Neural cell (in vitro differentiated cells): ENCODE data around the gene DROSHA. TPM values are rescaled to one million over a fixed set of nuclear protein-coding genes. Genes with fewer than 3 reads are reported as not detected.

Experiments
- H2AFZ ChIP-seq: fragments of 200-600, 300-800 bp; sonication (generic), shearing (Covaris generic); 2 replicates; pipeline ENCODE4 v1.6.0; 2014; ENCODE audit warnings: low read depth, mild to moderate bottlenecking, antibody characterized with exemption, low read length, moderate library complexity
- H3F3A ChIP-seq: fragments of 200-600 bp; shearing (Covaris generic); 2 replicates; pipeline ENCODE4 v1.6.1; 2016; ENCODE audit warnings: mild to moderate bottlenecking, moderate library complexity, mixed read lengths, antibody characterized with exemption, low read length; ENCODE audit not compliant: insufficient read depth, poor library complexity, severe bottlenecking
- H3K27ac ChIP-seq: fragments of 200-600, 300-800 bp; sonication (generic), shearing (Covaris generic); 2 replicates; pipeline ENCODE4 v1.5.1; 2014; ENCODE audit warnings: mild to moderate bottlenecking, low read length, moderate library complexity
- H3K27me3 ChIP-seq: fragments of 300-800, 200-600 bp; sonication (generic), shearing (Covaris generic); 2 replicates; pipeline ENCODE4 v1.6.0; 2014; ENCODE audit warnings: mild to moderate bottlenecking, low read depth, low read length, moderate library complexity; ENCODE audit not compliant: insufficient read depth
- H3K36me3 ChIP-seq: fragments of 300-800, 200-600 bp; sonication (generic), shearing (Covaris generic); 2 replicates; pipeline ENCODE4 v1.5.1; 2014; ENCODE audit warnings: mild to moderate bottlenecking, antibody characterized with exemption, low read length, moderate library complexity; ENCODE audit not compliant: insufficient read depth
- H3K4me2 ChIP-seq: fragments of 300-800, 200-600 bp; sonication (generic), shearing (Covaris generic); 2 replicates; pipeline ENCODE4 v1.6.0; 2014; ENCODE audit warnings: mild to moderate bottlenecking, low read length
- H3K4me3 ChIP-seq: fragments of 300-800, 200-600 bp; sonication (generic), shearing (Covaris generic); 2 replicates; pipeline ENCODE4 v1.5.1; 2014; ENCODE audit warnings: mild to moderate bottlenecking, low read length, moderate library complexity
- H3K79me2 ChIP-seq: fragments of 200-600 bp; shearing (Covaris generic); replicated peaks from 2 replicates; pipeline ENCODE4 v1.6.0; 2014; ENCODE audit warnings: mild to moderate bottlenecking, low read length, moderate library complexity; ENCODE audit not compliant: insufficient read depth
- H3K9ac ChIP-seq: fragments of 300-800, 200-600 bp; sonication (generic), shearing (Covaris generic); 2 replicates; pipeline ENCODE4 v1.6.1; 2016; ENCODE audit warnings: mild to moderate bottlenecking, low read length, mixed read lengths
- H3K9me2 ChIP-seq: fragments of 200-600 bp; shearing (Covaris generic); 2 replicates; pipeline ENCODE4 v1.6.1; 2016; ENCODE audit warnings: mild to moderate bottlenecking, low read length, mixed read lengths; ENCODE audit not compliant: insufficient read depth
- H3K9me3 ChIP-seq: fragments of 200-600, 300-800 bp; sonication (generic), shearing (Covaris generic); 2 replicates; pipeline ENCODE4 v1.6.1; 2016; ENCODE audit warnings: mild to moderate bottlenecking, mixed run types, low read length, moderate library complexity, mixed read lengths
- H4K20me1 ChIP-seq: fragments of 200-600 bp; shearing (Covaris generic); 2 replicates; pipeline ENCODE4 v1.6.1; 2016; ENCODE audit warnings: mild to moderate bottlenecking, mixed run types; ENCODE audit not compliant: insufficient read depth
- EP300 ChIP-seq: fragments of 450-650 bp; conservative IDR thresholded peaks from 2 replicates; pipeline ENCODE4 v1.6.1; 2014; ENCODE audit warnings: antibody characterized with exemption, mild to moderate bottlenecking, moderate library complexity; ENCODE audit not compliant: poor library complexity, severe bottlenecking
- EZH2 ChIP-seq: fragments of 200-600, 300-800 bp; shearing (Covaris generic), sonication (generic); IDR thresholded peaks from 2 replicates; pipeline ENCODE4 v1.6.1; 2014; ENCODE audit warnings: antibody characterized with exemption, low read length, borderline replicate concordance, mild to moderate bottlenecking; ENCODE audit not compliant: insufficient read depth, poor library complexity, severe bottlenecking
- MXI1 ChIP-seq: fragments of 450-650 bp; conservative IDR thresholded peaks from 2 replicates; pipeline ENCODE4 v1.6.1; 2014; ENCODE audit warnings: antibody characterized with exemption, mild to moderate bottlenecking; ENCODE audit not compliant: poor library complexity, severe bottlenecking
- POLR2AphosphoS5 ChIP-seq: IDR thresholded peaks from 2 replicates; pipeline ENCODE4 v1.6.1; 2012
- RAD21 ChIP-seq: fragments of 450-650 bp; conservative IDR thresholded peaks from 2 replicates; pipeline ENCODE4 v1.6.1; 2014; ENCODE audit warnings: antibody characterized with exemption, mild to moderate bottlenecking, moderate library complexity
- SMC3 ChIP-seq: fragments of 450-650 bp; conservative IDR thresholded peaks from 2 replicates; pipeline ENCODE4 v1.6.1; 2014; ENCODE audit warnings: antibody characterized with exemption, mild to moderate bottlenecking, moderate library complexity; ENCODE audit not compliant: poor library complexity
- TAF1 ChIP-seq: IDR thresholded peaks from 2 replicates; pipeline ENCODE4 v1.6.1; 2012; ENCODE audit warnings: low read depth
- polyA plus RNA-seq: library from polyadenylated mRNA; depleted of rRNA; stranded (reverse); fragments of >200 nt; gene quantifications from 2 replicates; pipeline ENCODE4 v1.2.3, GENCODE V29; 2014
- TF ChIP-seq, protein P1 (sequence below): fragments of 450-650 bp; IDR thresholded peaks from 2 replicates; pipeline ENCODE4 v1.5.1; 2014; ENCODE audit warnings: antibody characterized with exemption, mild to moderate bottlenecking, moderate library complexity; ENCODE audit not compliant: poor library complexity, severe bottlenecking
- TF ChIP-seq, protein P2 (sequence below): IDR thresholded peaks from 2 replicates; pipeline ENCODE4 v1.6.1; 2012; ENCODE audit warnings: borderline replicate concordance

Gene DROSHA
- polyA plus RNA-seq, 1 donor from 2014 or later: 88.5 TPM

DNA sequence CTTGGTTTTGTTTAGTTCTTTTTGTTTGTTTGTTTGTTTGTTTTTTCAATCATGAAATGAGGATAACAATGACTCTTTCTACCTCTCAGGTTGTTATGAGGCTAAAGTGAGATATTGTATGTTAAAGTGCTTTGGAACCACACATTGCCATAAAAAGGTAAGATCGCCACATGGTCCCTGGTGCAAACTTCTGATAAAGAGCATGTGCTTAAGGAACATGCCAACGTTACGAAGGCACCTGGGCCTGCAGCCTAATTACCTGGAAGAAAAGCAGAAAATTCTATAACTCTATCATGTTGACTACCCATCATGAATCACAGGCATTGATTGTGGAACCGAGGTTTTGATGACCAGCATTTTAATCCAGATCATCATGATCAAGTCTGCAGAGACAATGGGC is 151.8 kb downstream of the DROSHA start:
- no peak overlapping the region for H2AFZ ChIP-seq
- no peaks in the 10 kb centered on the region for H3K36me3 ChIP-seq
- TF ChIP-seq POLR2AphosphoS5 (no peak), TAF1 (no peak), RAD21 (no peak), EZH2 (no peak), MXI1 (no peak), EP300 (no peak), SMC3 (no peak)
- TF ChIP-seq, protein P1, sequence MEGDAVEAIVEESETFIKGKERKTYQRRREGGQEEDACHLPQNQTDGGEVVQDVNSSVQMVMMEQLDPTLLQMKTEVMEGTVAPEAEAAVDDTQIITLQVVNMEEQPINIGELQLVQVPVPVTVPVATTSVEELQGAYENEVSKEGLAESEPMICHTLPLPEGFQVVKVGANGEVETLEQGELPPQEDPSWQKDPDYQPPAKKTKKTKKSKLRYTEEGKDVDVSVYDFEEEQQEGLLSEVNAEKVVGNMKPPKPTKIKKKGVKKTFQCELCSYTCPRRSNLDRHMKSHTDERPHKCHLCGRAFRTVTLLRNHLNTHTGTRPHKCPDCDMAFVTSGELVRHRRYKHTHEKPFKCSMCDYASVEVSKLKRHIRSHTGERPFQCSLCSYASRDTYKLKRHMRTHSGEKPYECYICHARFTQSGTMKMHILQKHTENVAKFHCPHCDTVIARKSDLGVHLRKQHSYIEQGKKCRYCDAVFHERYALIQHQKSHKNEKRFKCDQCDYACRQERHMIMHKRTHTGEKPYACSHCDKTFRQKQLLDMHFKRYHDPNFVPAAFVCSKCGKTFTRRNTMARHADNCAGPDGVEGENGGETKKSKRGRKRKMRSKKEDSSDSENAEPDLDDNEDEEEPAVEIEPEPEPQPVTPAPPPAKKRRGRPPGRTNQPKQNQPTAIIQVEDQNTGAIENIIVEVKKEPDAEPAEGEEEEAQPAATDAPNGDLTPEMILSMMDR: no peak
- TF ChIP-seq, protein P2, sequence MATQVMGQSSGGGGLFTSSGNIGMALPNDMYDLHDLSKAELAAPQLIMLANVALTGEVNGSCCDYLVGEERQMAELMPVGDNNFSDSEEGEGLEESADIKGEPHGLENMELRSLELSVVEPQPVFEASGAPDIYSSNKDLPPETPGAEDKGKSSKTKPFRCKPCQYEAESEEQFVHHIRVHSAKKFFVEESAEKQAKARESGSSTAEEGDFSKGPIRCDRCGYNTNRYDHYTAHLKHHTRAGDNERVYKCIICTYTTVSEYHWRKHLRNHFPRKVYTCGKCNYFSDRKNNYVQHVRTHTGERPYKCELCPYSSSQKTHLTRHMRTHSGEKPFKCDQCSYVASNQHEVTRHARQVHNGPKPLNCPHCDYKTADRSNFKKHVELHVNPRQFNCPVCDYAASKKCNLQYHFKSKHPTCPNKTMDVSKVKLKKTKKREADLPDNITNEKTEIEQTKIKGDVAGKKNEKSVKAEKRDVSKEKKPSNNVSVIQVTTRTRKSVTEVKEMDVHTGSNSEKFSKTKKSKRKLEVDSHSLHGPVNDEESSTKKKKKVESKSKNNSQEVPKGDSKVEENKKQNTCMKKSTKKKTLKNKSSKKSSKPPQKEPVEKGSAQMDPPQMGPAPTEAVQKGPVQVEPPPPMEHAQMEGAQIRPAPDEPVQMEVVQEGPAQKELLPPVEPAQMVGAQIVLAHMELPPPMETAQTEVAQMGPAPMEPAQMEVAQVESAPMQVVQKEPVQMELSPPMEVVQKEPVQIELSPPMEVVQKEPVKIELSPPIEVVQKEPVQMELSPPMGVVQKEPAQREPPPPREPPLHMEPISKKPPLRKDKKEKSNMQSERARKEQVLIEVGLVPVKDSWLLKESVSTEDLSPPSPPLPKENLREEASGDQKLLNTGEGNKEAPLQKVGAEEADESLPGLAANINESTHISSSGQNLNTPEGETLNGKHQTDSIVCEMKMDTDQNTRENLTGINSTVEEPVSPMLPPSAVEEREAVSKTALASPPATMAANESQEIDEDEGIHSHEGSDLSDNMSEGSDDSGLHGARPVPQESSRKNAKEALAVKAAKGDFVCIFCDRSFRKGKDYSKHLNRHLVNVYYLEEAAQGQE: no peak
- H3K27ac ChIP-seq: no peak overlapping the region
- H3K4me3 ChIP-seq: no peak overlapping the region
- H3K9me2 ChIP-seq: no peaks in the 10 kb centered on the region
- no peaks in the 10 kb centered on the region for H3K9me3 ChIP-seq
- no peak overlapping the region for H3K4me2 ChIP-seq
- H4K20me1 ChIP-seq: no peaks in the 10 kb centered on the region
- no peak overlapping the region for H3K9ac ChIP-seq
- no peaks in the 10 kb centered on the region for H3K27me3 ChIP-seq
- no peaks in the 10 kb centered on the region for H3F3A ChIP-seq
- H3K79me2 ChIP-seq: no peaks in the 10 kb centered on the region

DNA sequence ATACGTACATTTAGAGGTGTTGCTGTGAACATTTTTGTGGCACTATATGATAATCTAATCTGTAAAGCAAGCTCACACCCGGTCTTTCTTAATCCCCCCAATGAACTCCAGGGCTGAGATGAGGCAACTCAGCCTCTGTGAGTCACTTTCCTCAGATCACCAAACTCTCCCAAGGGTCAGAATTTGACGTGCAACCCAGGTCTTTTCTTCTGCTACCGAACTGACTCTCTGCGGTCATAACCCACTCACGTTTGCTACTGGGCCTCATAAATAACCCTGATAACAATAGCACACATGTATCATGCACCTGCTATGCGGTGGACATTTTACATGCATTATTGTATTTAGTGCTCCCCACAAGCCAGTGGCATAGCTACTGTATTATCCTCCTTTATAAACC is 153.1 kb downstream of the DROSHA start:
- no peak overlapping the region for H2AFZ ChIP-seq
- no peaks in the 10 kb centered on the region for H3K79me2 ChIP-seq
- H3K9me3 ChIP-seq: no peaks in the 10 kb centered on the region
- no peaks in the 10 kb centered on the region for H4K20me1 ChIP-seq
- no peak overlapping the region for H3K4me3 ChIP-seq
- no peaks in the 10 kb centered on the region for H3K9me2 ChIP-seq
- no peak overlapping the region for H3K27ac ChIP-seq
- no peak for TF ChIP-seq MXI1
- TF ChIP-seq RAD21: no peak
- no peaks in the 10 kb centered on the region for H3K27me3 ChIP-seq
- H3F3A ChIP-seq: no peaks in the 10 kb centered on the region
- no peaks in the 10 kb centered on the region for H3K36me3 ChIP-seq
- no peak overlapping the region for H3K4me2 ChIP-seq
- no peak overlapping the region for H3K9ac ChIP-seq

DNA sequence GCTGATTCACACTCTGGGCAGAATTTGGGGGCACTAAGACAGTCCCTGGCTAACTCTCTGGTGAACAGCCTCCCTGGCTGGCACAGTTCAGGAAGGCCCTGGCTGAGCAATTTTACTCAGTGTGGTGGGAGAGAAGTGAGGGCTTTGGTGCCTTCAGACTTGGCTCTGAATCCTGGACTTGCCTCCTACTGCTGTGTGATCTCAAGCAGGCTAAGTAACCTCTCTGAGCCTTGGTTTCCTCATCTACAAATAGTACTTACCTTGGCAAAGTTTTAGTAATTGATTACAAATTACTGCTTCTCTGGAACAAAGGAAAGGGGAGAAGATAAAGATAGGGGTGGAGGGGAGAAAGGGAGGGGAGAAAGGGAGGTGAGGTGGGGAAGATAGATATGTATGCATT is 153.8 kb downstream of the DROSHA start:
- Histone ChIP-seq H3K79me2 (no peaks in the 10 kb centered on the region), H3K9ac (no peak overlapping the region), H3F3A (no peaks in the 10 kb centered on the region), H3K27ac (no peak overlapping the region), H3K36me3 (no peaks in the 10 kb centered on the region), H3K4me3 (no peak overlapping the region), H3K9me2 (no peaks in the 10 kb centered on the region), H3K27me3 (no peaks in the 10 kb centered on the region), H3K9me3 (no peaks in the 10 kb centered on the region), H4K20me1 (no peaks in the 10 kb centered on the region), H2AFZ (no peak overlapping the region), H3K4me2 (no peak overlapping the region)
- TF ChIP-seq, protein P2: no peak
- TF ChIP-seq EZH2 (no peak), TAF1 (no peak), RAD21 (no peak), EP300 (no peak)
- TF ChIP-seq, protein P1: no peak
